ENCODE data around the gene MROH2A. TPM values are rescaled to one million over a fixed set of nuclear protein-coding genes. Genes with fewer than 3 reads are reported as not detected.

Gene MROH2A
- total RNA-seq, 1 experiment from 2014 or later, result not detected

DNA sequence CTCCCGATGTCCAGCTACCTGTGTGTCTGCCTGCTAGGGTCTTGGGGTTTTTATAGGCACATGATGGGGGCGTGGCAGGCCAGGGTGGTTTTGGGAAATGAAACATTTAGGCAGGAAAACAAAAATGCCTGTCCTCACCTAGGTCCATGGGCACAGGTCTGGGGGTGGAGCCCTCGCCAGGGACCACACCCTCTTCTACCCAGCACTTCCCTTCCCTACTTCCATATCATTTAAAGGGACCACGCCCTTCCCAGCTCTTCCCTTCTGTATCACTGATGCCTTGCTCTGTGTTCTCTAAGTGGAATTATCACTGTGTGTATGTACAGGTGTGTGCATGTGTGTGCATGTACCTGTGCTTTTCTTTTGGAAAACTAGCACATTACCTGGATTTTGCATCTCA is 11.7 kb upstream of the MROH2A start:
- H3K9me3 Mint-ChIP-seq, result peaks cover 12% of the 10 kb centered on the region
- DNase-seq (ENCODE audit: low spot score) (no peak), ATAC-seq (no peak)
- TF ChIP-seq ESRRA (CRISPR knock-in tag; IDR thresholded peaks at IDR 0.05; ENCODE audit: borderline replicate concordance) (no peak), ZNF396 (CRISPR knock-in tag; IDR thresholded peaks at IDR 0.05; ENCODE audit: borderline replicate concordance) (no peak), JUN (CRISPR knock-in tag; IDR thresholded peaks at IDR 0.05) (no peak), NR2C2 (CRISPR knock-in tag; IDR thresholded peaks at IDR 0.05) (no peak), NFATC4 (CRISPR knock-in tag; IDR thresholded peaks at IDR 0.05) (no peak), MXD4 (CRISPR knock-in tag; IDR thresholded peaks at IDR 0.05; ENCODE audit: borderline replicate concordance) (no peak)
- TF ChIP-seq, protein P1, sequence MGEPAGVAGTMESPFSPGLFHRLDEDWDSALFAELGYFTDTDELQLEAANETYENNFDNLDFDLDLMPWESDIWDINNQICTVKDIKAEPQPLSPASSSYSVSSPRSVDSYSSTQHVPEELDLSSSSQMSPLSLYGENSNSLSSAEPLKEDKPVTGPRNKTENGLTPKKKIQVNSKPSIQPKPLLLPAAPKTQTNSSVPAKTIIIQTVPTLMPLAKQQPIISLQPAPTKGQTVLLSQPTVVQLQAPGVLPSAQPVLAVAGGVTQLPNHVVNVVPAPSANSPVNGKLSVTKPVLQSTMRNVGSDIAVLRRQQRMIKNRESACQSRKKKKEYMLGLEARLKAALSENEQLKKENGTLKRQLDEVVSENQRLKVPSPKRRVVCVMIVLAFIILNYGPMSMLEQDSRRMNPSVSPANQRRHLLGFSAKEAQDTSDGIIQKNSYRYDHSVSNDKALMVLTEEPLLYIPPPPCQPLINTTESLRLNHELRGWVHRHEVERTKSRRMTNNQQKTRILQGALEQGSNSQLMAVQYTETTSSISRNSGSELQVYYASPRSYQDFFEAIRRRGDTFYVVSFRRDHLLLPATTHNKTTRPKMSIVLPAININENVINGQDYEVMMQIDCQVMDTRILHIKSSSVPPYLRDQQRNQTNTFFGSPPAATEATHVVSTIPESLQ (CRISPR knock-in tag; IDR thresholded peaks at IDR 0.05), result no peak
- TF ChIP-seq, protein P2, sequence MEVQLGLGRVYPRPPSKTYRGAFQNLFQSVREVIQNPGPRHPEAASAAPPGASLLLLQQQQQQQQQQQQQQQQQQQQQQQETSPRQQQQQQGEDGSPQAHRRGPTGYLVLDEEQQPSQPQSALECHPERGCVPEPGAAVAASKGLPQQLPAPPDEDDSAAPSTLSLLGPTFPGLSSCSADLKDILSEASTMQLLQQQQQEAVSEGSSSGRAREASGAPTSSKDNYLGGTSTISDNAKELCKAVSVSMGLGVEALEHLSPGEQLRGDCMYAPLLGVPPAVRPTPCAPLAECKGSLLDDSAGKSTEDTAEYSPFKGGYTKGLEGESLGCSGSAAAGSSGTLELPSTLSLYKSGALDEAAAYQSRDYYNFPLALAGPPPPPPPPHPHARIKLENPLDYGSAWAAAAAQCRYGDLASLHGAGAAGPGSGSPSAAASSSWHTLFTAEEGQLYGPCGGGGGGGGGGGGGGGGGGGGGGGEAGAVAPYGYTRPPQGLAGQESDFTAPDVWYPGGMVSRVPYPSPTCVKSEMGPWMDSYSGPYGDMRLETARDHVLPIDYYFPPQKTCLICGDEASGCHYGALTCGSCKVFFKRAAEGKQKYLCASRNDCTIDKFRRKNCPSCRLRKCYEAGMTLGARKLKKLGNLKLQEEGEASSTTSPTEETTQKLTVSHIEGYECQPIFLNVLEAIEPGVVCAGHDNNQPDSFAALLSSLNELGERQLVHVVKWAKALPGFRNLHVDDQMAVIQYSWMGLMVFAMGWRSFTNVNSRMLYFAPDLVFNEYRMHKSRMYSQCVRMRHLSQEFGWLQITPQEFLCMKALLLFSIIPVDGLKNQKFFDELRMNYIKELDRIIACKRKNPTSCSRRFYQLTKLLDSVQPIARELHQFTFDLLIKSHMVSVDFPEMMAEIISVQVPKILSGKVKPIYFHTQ (CRISPR knock-in tag; IDR thresholded peaks at IDR 0.05), result no peak
- TF ChIP-seq, protein P3, sequence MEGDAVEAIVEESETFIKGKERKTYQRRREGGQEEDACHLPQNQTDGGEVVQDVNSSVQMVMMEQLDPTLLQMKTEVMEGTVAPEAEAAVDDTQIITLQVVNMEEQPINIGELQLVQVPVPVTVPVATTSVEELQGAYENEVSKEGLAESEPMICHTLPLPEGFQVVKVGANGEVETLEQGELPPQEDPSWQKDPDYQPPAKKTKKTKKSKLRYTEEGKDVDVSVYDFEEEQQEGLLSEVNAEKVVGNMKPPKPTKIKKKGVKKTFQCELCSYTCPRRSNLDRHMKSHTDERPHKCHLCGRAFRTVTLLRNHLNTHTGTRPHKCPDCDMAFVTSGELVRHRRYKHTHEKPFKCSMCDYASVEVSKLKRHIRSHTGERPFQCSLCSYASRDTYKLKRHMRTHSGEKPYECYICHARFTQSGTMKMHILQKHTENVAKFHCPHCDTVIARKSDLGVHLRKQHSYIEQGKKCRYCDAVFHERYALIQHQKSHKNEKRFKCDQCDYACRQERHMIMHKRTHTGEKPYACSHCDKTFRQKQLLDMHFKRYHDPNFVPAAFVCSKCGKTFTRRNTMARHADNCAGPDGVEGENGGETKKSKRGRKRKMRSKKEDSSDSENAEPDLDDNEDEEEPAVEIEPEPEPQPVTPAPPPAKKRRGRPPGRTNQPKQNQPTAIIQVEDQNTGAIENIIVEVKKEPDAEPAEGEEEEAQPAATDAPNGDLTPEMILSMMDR (IDR thresholded peaks at IDR 0.05), result no peak
- TF ChIP-seq, protein P4, sequence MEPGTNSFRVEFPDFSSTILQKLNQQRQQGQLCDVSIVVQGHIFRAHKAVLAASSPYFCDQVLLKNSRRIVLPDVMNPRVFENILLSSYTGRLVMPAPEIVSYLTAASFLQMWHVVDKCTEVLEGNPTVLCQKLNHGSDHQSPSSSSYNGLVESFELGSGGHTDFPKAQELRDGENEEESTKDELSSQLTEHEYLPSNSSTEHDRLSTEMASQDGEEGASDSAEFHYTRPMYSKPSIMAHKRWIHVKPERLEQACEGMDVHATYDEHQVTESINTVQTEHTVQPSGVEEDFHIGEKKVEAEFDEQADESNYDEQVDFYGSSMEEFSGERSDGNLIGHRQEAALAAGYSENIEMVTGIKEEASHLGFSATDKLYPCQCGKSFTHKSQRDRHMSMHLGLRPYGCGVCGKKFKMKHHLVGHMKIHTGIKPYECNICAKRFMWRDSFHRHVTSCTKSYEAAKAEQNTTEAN (CRISPR knock-in tag; IDR thresholded peaks at IDR 0.05), result no peak
- POLR2A ChIA-PET, result no interaction called here
- no peaks in the 10 kb centered on the region for H3K36me3 Mint-ChIP-seq
- peaks cover 3% of the 10 kb centered on the region for H3K4me1 Mint-ChIP-seq
- CTCF ChIA-PET, result no interaction called here
- no peak overlapping the region for H3K4me3 Mint-ChIP-seq
- peaks cover 5% of the 10 kb centered on the region; the same call in 1 of the 2 replicates for H3K27me3 Mint-ChIP-seq (ENCODE audit: low read depth)
- no peak overlapping the region for H3K27ac Mint-ChIP-seq

DNA sequence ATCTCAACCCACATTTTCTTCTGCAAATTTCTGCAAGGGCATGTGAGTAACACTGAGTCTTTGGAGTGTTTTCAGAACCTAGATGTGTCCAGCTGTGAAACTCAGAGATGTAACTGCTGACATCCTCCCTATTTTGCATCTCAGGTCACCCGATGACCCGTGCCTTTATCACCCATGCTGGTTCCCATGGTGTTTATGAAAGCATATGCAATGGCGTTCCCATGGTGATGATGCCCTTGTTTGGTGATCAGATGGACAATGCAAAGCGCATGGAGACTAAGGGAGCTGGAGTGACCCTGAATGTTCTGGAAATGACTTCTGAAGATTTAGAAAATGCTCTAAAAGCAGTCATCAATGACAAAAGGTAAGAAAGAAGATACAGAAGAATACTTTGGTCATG is 10.1 kb upstream of the MROH2A start:
- Mint-ChIP-seq H3K4me1 (peaks cover 3% of the 10 kb centered on the region), H3K27me3 (ENCODE audit: low read depth) (peaks cover 5% of the 10 kb centered on the region; the same call in 1 of the 2 replicates), H3K4me3 (no peak overlapping the region), H3K36me3 (no peaks in the 10 kb centered on the region), H3K9me3 (peaks cover 12% of the 10 kb centered on the region), H3K27ac (no peak overlapping the region)
- no peak for DNase-seq (ENCODE audit: low spot score)
- ATAC-seq, result no peak
- CTCF ChIA-PET, result no interaction called here
- POLR2A ChIA-PET, result no interaction called here
- TF ChIP-seq, protein P2 (CRISPR knock-in tag; IDR thresholded peaks at IDR 0.05), result no peak
- TF ChIP-seq ZNF671 (CRISPR knock-in tag; IDR thresholded peaks at IDR 0.05) (no peak), HMGA2 (CRISPR knock-in tag; IDR thresholded peaks at IDR 0.05) (no peak), ZNF121 (CRISPR knock-in tag; IDR thresholded peaks at IDR 0.05) (no peak), ZNF416 (CRISPR knock-in tag; IDR thresholded peaks at IDR 0.05) (no peak), NFYB (CRISPR knock-in tag; conservative IDR thresholded peaks at IDR 0.05; ENCODE audit: low read depth) (no peak), NR1H2 (CRISPR knock-in tag; IDR thresholded peaks at IDR 0.05) (no peak), IRF2 (CRISPR knock-in tag; IDR thresholded peaks at IDR 0.05; ENCODE audit: borderline replicate concordance, low read depth) (no peak)
- TF ChIP-seq, protein P5, sequence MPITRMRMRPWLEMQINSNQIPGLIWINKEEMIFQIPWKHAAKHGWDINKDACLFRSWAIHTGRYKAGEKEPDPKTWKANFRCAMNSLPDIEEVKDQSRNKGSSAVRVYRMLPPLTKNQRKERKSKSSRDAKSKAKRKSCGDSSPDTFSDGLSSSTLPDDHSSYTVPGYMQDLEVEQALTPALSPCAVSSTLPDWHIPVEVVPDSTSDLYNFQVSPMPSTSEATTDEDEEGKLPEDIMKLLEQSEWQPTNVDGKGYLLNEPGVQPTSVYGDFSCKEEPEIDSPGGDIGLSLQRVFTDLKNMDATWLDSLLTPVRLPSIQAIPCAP (CRISPR knock-in tag; IDR thresholded peaks at IDR 0.05), result no peak
- TF ChIP-seq, protein P6, sequence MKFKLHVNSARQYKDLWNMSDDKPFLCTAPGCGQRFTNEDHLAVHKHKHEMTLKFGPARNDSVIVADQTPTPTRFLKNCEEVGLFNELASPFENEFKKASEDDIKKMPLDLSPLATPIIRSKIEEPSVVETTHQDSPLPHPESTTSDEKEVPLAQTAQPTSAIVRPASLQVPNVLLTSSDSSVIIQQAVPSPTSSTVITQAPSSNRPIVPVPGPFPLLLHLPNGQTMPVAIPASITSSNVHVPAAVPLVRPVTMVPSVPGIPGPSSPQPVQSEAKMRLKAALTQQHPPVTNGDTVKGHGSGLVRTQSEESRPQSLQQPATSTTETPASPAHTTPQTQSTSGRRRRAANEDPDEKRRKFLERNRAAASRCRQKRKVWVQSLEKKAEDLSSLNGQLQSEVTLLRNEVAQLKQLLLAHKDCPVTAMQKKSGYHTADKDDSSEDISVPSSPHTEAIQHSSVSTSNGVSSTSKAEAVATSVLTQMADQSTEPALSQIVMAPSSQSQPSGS (CRISPR knock-in tag; IDR thresholded peaks at IDR 0.05; ENCODE audit: borderline replicate concordance, low read depth), result no peak
